Panc1 (cell line): ENCODE results near the gene SPATA16. TPM values are rescaled to one million over a fixed set of nuclear protein-coding genes. Genes with fewer than 3 reads are reported as not detected.
"Not testable (repeated sequence)": the region's sequence is repeated elsewhere in the genome, so short reads cannot be mapped to it uniquely, and the experiment has no call there.

Source experiments
- ATAC-seq: fragments of 200-7000 bp; cut with Tn5 transposase; 2 replicates; pipeline ENCODE4 v1.9.1; 2020; ENCODE audit warnings: mild to moderate bottlenecking, moderate library complexity
- Bru-seq: library from RNA; stranded (reverse); fragments of 400-500 nt; gene quantifications from one replicate; lab custom pipeline; 2021; lab: Mats Ljungman, UMichigan
- BruChase-seq, 2 experiments: library from RNA; stranded (reverse); fragments of 400-500 nt; gene quantifications; one replicate each; lab custom pipeline; 2021; lab: Mats Ljungman, UMichigan
- BruUV-seq: library from RNA; stranded (reverse); fragments of 400-500 nt; replicated peaks from 2 replicates; lab custom pipeline; 2021; lab: Mats Ljungman, UMichigan
- CTCF ChIA-PET: fragments of 300-600 bp; sonication (Branson Sonifier 250); formaldehyde crosslinking; loops from one replicate; lab custom pipeline; 2022; ENCODE audit warnings: antibody characterized with exemption; lab: Charles Lee
- POLR2A ChIA-PET: fragments of 300-600 bp; sonication (Branson Sonifier 250); formaldehyde crosslinking; loops from one replicate; lab custom pipeline; 2022; ENCODE audit warnings: antibody characterized with exemption; lab: Charles Lee
- DNase-seq: peaks from one replicate; pipeline ENCODE4 v3.0.0-alpha.2; 2010; ENCODE audit warnings: low read depth, low spot score
- H3K27ac ChIP-seq: 2 replicates; pipeline ENCODE4 v1.5.1; 2011; ENCODE audit warnings: mild to moderate bottlenecking, low read length, inconsistent platforms
- H3K27me3 ChIP-seq: fragments of 200-500 bp; sonication (Bioruptor generic); 2 replicates; pipeline ENCODE4 v1.6.0; 2014; ENCODE audit warnings: low read length, inconsistent platforms; ENCODE audit not compliant: control insufficient read depth, insufficient read depth
- H3K36me3 ChIP-seq: fragments of 200-500 bp; sonication (Bioruptor generic); 2 replicates; pipeline ENCODE4 v1.5.1; 2014; ENCODE audit warnings: inconsistent platforms, mild to moderate bottlenecking, low read length, moderate library complexity; ENCODE audit not compliant: control insufficient read depth, insufficient read depth
- H3K4me1 ChIP-seq: 2 replicates; pipeline ENCODE4 v1.5.1; 2011; ENCODE audit warnings: inconsistent platforms, mild to moderate bottlenecking, low read length, moderate library complexity; ENCODE audit not compliant: control insufficient read depth, insufficient read depth
- H3K4me3 ChIP-seq, 2 experiments: 2 replicates each; pipeline ENCODE4 v1.5.1; 2011 to 2012; ENCODE audit warnings: low read depth in 2 of 2, low read length in 2 of 2, mild to moderate bottlenecking in 2 of 2, inconsistent platforms in 1 of 2, moderate library complexity in 1 of 2
- H3K9me3 ChIP-seq: fragments of 200-500 bp; sonication (Bioruptor generic); 2 replicates; pipeline ENCODE4 v1.5.1; 2014; ENCODE audit warnings: low read depth, mild to moderate bottlenecking, inconsistent platforms, low read length, moderate library complexity; ENCODE audit not compliant: control insufficient read depth, insufficient read depth
- POLR2AphosphoS5 ChIP-seq: IDR thresholded peaks from 2 replicates; pipeline ENCODE4 v1.6.1; 2012; ENCODE audit warnings: mild to moderate bottlenecking, low read depth, low read length, moderate library complexity
- SIN3A ChIP-seq: IDR thresholded peaks from 2 replicates; pipeline ENCODE4 v1.6.1; 2012; ENCODE audit warnings: low read depth, mild to moderate bottlenecking, low read length, moderate library complexity, borderline replicate concordance; ENCODE audit not compliant: insufficient read depth
- TCF7L2 ChIP-seq: IDR thresholded peaks from 2 replicates; pipeline ENCODE4 v1.6.1; 2011; ENCODE audit warnings: mild to moderate bottlenecking, low read depth, low read length, inconsistent platforms
- in situ Hi-C: cut with HindIII; loops from 2 replicates; pipeline ENCODE4 v1.10.0; 2016; ENCODE audit warnings: low sequenced_read_pairs, low pct_unique_long_range_greater_than_20kb
- intact Hi-C: fragments of 100-400 bp; cut with micrococcal nuclease; formaldehyde crosslinking; loops from one replicate; pipeline ENCODE4 v1.10.0; 2022; ENCODE audit not compliant: unreplicated experiment
- long read RNA-seq: library from polyadenylated mRNA; unstranded; transcript quantifications from one replicate; pipeline ENCODE4 v2.0.0, GENCODE V29; 2021; ENCODE audit not compliant: unreplicated experiment
- polyA plus RNA-seq: library from polyadenylated mRNA; unstranded; fragments of >200 nt; gene quantifications from one replicate; pipeline ENCODE4 v1.2.1, GENCODE V29; 2012; ENCODE audit warnings: missing spikeins; ENCODE audit not compliant: insufficient read length
- total RNA-seq: library from RNA; stranded (reverse); gene quantifications from one replicate; pipeline ENCODE4 v1.2.1, GENCODE V29; 2021; ENCODE audit not compliant: unreplicated experiment
- TF ChIP-seq, protein P1 (sequence below): fragments of 450-650 bp; IDR thresholded peaks from 2 replicates; pipeline ENCODE4 v1.5.1; 2017; ENCODE audit warnings: mild to moderate bottlenecking
- TF ChIP-seq, protein P2 (sequence below), 2 experiments: IDR thresholded peaks; 2 replicates each; pipeline ENCODE4 v1.6.1; 2011 to 2012; ENCODE audit warnings: low read depth in 2 of 2, control low read depth in 1 of 2, low read length in 1 of 2, mild to moderate bottlenecking in 1 of 2, moderate library complexity in 1 of 2; ENCODE audit not compliant: insufficient read depth in 1 of 2

Gene SPATA16, protein sequence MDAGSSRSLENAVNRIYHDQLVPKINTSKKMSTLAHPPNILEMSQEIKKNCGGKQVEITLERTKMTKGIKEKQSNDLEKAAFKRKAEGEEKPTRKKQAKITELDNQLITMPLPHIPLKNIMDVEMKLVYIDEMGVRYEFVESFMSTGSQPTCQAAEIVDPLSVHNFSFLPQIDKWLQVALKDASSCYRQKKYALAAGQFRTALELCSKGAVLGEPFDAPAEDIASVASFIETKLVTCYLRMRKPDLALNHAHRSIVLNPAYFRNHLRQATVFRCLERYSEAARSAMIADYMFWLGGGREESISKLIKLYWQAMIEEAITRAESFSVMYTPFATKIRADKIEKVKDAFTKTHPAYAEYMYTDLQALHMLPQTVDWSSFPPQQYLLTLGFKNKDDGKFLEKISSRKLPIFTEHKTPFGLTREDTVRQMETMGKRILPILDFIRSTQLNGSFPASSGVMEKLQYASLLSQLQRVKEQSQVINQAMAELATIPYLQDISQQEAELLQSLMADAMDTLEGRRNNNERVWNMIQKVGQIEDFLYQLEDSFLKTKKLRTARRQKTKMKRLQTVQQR
- total RNA-seq: not detected
- polyA plus RNA-seq: not detected
- Bru-seq, nascent RNA: not detected
- BruChase-seq, experiment 1, labeled RNA remaining after a 2-hour chase: not detected
- BruChase-seq, experiment 2, labeled RNA remaining after a 6-hour chase: percentile 0 among the genes with signal in this experiment
- long read RNA-seq: 0 reads

DNA sequence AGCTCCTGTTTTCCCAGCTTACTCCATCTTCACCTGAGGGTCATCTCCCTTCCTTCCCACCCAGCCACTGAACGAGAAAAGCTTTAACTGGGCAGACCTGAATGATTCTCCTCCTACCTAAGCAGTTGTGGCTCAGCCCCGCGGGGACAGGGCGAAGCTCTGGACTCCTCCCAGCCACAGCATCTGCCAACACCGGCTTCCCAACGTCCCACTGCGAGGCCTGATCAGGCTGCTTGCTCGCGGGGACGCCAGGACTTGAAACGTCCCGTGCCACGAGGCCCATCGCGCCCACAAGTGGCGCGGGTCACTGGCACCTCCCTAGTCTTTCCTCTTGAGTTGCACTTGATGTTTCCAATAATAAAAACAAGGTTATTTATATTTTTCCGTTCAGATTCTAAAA is at the start of gene SPATA16:
Gene SPATA16 (minus strand): TSS at position 250 of the 400 bp plus-strand sequence. CDS start 23,504 bp downstream, outside the sequence.
- intact Hi-C loops (no loop called here), in situ Hi-C loops (no loop called here)
- no peaks in the 10 kb centered on the region for H3K36me3 ChIP-seq
- no peak for DNase-seq
- POLR2A ChIA-PET: no interaction called here
- H3K27ac ChIP-seq: no peak within 1 kb of the TSS
- no peak within 1 kb of the TSS for H3K4me3 ChIP-seq
- H3K9me3 ChIP-seq: no peaks in the 10 kb centered on the region
- ATAC-seq: no peak
- no peaks in the 10 kb centered on the region for H3K27me3 ChIP-seq
- CTCF ChIA-PET: no interaction called here
- TF ChIP-seq, protein P1, sequence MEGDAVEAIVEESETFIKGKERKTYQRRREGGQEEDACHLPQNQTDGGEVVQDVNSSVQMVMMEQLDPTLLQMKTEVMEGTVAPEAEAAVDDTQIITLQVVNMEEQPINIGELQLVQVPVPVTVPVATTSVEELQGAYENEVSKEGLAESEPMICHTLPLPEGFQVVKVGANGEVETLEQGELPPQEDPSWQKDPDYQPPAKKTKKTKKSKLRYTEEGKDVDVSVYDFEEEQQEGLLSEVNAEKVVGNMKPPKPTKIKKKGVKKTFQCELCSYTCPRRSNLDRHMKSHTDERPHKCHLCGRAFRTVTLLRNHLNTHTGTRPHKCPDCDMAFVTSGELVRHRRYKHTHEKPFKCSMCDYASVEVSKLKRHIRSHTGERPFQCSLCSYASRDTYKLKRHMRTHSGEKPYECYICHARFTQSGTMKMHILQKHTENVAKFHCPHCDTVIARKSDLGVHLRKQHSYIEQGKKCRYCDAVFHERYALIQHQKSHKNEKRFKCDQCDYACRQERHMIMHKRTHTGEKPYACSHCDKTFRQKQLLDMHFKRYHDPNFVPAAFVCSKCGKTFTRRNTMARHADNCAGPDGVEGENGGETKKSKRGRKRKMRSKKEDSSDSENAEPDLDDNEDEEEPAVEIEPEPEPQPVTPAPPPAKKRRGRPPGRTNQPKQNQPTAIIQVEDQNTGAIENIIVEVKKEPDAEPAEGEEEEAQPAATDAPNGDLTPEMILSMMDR: no peak
- TF ChIP-seq TCF7L2 (no peak), SIN3A (no peak), POLR2AphosphoS5 (no peak)
- TF ChIP-seq, protein P2, sequence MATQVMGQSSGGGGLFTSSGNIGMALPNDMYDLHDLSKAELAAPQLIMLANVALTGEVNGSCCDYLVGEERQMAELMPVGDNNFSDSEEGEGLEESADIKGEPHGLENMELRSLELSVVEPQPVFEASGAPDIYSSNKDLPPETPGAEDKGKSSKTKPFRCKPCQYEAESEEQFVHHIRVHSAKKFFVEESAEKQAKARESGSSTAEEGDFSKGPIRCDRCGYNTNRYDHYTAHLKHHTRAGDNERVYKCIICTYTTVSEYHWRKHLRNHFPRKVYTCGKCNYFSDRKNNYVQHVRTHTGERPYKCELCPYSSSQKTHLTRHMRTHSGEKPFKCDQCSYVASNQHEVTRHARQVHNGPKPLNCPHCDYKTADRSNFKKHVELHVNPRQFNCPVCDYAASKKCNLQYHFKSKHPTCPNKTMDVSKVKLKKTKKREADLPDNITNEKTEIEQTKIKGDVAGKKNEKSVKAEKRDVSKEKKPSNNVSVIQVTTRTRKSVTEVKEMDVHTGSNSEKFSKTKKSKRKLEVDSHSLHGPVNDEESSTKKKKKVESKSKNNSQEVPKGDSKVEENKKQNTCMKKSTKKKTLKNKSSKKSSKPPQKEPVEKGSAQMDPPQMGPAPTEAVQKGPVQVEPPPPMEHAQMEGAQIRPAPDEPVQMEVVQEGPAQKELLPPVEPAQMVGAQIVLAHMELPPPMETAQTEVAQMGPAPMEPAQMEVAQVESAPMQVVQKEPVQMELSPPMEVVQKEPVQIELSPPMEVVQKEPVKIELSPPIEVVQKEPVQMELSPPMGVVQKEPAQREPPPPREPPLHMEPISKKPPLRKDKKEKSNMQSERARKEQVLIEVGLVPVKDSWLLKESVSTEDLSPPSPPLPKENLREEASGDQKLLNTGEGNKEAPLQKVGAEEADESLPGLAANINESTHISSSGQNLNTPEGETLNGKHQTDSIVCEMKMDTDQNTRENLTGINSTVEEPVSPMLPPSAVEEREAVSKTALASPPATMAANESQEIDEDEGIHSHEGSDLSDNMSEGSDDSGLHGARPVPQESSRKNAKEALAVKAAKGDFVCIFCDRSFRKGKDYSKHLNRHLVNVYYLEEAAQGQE (IDR thresholded peaks at IDR 0.05; ENCODE audit: insufficient read depth in 1 of 2, low read depth in 2 of 2, low read length in 1 of 2): no peak
- BruUV-seq: no TSS peak
- H3K4me1 ChIP-seq: no peaks in the 10 kb centered on the region

DNA sequence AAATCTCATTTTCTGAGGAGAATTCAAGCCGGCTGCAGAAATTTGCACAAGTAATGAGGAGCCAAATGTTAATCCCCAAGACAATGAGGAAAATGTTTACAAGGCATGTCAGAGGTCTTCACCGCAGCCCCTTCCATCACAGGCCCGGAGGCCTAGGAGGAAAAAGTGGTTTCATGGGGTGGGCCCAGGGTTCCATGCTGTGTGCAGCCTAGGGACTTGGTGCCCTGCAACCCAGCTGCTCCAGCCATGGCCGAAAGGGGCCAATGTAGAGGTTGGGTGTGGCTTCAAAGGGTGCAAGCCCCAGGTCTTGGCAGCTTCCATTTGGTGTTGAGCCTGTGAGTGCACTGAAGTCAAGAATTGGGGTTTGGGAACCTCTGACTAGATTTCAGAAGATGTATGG is 42.0 kb upstream of the SPATA16 start:
- POLR2A ChIA-PET, BruUV-seq, ATAC-seq, intact Hi-C loops, CTCF ChIA-PET, in situ Hi-C loops, H3K27me3 ChIP-seq, H3K4me3 ChIP-seq, H3K27ac ChIP-seq, H3K36me3 ChIP-seq, H3K4me1 ChIP-seq, DNase-seq, H3K9me3 ChIP-seq: not testable (repeated sequence)
